Bronchus fibroblast of lung (primary cell): ENCODE results near the gene SPRYD3. TPM values are rescaled to one million over a fixed set of nuclear protein-coding genes. Genes with fewer than 3 reads are reported as not detected.

Experiments
- total RNA-seq: library from RNA; depleted of rRNA; stranded (reverse); fragments of >200 nt; gene quantifications from 2 replicates; pipeline ENCODE4 v1.2.3, GENCODE V29; 2015

Gene SPRYD3, protein sequence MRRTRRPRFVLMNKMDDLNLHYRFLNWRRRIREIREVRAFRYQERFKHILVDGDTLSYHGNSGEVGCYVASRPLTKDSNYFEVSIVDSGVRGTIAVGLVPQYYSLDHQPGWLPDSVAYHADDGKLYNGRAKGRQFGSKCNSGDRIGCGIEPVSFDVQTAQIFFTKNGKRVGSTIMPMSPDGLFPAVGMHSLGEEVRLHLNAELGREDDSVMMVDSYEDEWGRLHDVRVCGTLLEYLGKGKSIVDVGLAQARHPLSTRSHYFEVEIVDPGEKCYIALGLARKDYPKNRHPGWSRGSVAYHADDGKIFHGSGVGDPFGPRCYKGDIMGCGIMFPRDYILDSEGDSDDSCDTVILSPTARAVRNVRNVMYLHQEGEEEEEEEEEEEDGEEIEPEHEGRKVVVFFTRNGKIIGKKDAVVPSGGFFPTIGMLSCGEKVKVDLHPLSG
- total RNA-seq = 24.7 and 27.1 TPM in 2 replicates

GRCh38 chr12:53079226-53080117 lies at the start of gene SPRYD3:
Gene SPRYD3 (minus strand): TSS chr12:53079390. CDS start chr12:53079333, 57 bp downstream.

DNA sequence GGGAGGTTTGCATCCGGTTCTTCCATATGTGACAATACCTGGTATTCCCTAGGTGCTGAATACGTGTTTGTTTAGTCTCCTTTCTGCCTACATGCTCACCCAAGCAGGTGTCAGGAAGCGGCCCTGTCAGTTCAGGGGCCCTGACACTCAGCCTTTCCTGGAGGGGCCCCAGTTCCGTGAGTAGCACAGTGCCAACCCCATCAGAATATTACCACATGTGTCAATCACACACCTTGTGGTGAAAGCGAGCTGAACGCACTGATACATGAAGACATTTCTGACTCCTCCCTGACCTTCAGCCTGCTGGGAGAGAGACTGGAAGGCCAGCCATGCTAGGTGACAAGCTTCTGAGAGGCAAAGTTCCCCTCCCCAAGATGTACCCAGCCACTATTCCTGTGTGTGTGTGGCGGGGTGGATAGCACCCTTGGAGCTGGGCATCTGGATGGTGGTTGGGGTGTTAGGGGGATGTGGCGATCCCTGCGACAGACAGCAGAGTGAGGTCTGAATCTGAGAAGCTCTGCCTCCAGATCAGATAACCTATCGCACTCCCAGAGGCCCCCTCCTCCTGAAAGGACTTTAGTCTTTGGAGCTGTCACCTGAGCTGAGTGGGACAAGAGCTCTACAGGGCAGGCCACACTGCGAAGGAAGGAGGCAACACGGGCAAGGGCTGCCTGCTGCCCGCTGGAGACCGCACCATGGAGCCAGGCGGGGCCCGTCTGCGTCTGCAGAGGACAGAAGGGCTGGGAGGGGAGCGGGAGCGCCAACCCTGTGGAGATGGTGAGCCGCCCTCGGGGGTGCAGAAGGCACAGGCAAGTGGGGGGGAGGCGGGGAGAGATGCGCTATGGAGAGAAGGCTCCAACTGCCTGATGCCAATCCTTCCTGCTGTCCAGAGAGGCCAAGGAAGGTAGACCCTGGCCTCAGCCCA lies 24.0 kb upstream of the SPRYD3 start, which contains the start of gene SOAT2:
TSS of gene SOAT2 (plus strand) at position 604 of the 925 bp plus-strand sequence. CDS start at position 696, 92 bp downstream.

GRCh38 chr12:53097564-53098353 lies 18.6 kb upstream of the SPRYD3 start, which contains the start of gene IGFBP6:
Gene IGFBP6 (plus strand): TSS chr12:53097667. CDS start chr12:53097718, 51 bp downstream.

GRCh38 chr12:53049571-53050318 lies 29.4 kb downstream of the SPRYD3 start, which contains the start of gene TNS2:
Gene TNS2 (plus strand): TSS chr12:53050065. CDS start chr12:53050186, 121 bp downstream.

Other genes with a start within 250 kb of the SPRYD3 start
- gene KRT79, start 245.1 kb downstream of the SPRYD3 start, total RNA-seq = not detected in 2 replicates
- gene KRT78, start 230.4 kb downstream of the SPRYD3 start, total RNA-seq = not detected in 2 replicates
- 27.1 TPM in 2 replicates for gene KRT8, start 174.3 kb downstream of the SPRYD3 start, total RNA-seq
- 135 and 154 TPM in 2 replicates for gene KRT18, start 130.3 kb downstream of the SPRYD3 start, total RNA-seq
- gene EIF4B, start 72.9 kb downstream of the SPRYD3 start, total RNA-seq = 380 and 439 TPM in 2 replicates
- gene TNS2, start 29.3 kb downstream of the SPRYD3 start, total RNA-seq = 68.3 and 74.5 TPM in 2 replicates
- gene IGFBP6, start 18.3 kb upstream of the SPRYD3 start, total RNA-seq = 632 and 635 TPM in 2 replicates
- gene SOAT2, start 24.1 kb upstream of the SPRYD3 start, total RNA-seq = under 0.01 TPM in 1 of 2 replicates, not detected in the other
- gene ZNF740, start 101.3 kb upstream of the SPRYD3 start, total RNA-seq = 5.2 and 5.9 TPM in 2 replicates
- 4.2 and 5.4 TPM in 2 replicates for gene CSAD, start 101.5 kb upstream of the SPRYD3 start, total RNA-seq
- gene ITGB7, start 127.9 kb upstream of the SPRYD3 start, total RNA-seq = under 0.01 TPM in 2 replicates
- 27.4 and 32.1 TPM in 2 replicates for gene RARG, start 152.8 kb upstream of the SPRYD3 start, total RNA-seq
- 12.4 and 13.2 TPM in 2 replicates for gene ESPL1, start 188.9 kb upstream of the SPRYD3 start, total RNA-seq
- 364 and 411 TPM in 2 replicates for gene PFDN5, start 216.2 kb upstream of the SPRYD3 start, total RNA-seq
- 73.4 and 73.5 TPM in 2 replicates for gene MYG1, start 220.3 kb upstream of the SPRYD3 start, total RNA-seq
- 95.6 and 105 TPM in 2 replicates for gene AAAS, start 242.2 kb upstream of the SPRYD3 start, total RNA-seq